ENCODE results near the gene CDH3.

GRCh38 chr16:68665501-68665900, 20.4 kb downstream of the CDH3 start:
- no peak for TF ChIP-seq ZNF274 (IDR thresholded peaks at IDR 0.05; ENCODE audit: borderline replicate concordance, extremely low read depth, low read length)
- TF ChIP-seq CTCF (IDR thresholded peaks at IDR 0.05; ENCODE audit: control extremely low read depth in 1 of 3, insufficient read depth in 1 of 3, low read depth in 1 of 3, low read length in 3 of 3), result no peak
- TF ChIP-seq EP300 (IDR thresholded peaks at IDR 0.05; ENCODE audit: borderline replicate concordance in 1 of 2, low read depth in 2 of 2, low read length in 2 of 2), result no peak
- TF ChIP-seq CHD7 (IDR thresholded peaks at IDR 0.05; ENCODE audit: insufficient replicate concordance, low read length), result no peak
- no peak for TF ChIP-seq RAD21 (IDR thresholded peaks at IDR 0.05 in 1 of 2, conservative IDR thresholded peaks at IDR 0.05 in 1 of 2; ENCODE audit: low read depth in 2 of 2, low read length in 2 of 2)
- no peak for TF ChIP-seq CHD2 (IDR thresholded peaks at IDR 0.05; ENCODE audit: low read length)
- TF ChIP-seq TBP (IDR thresholded peaks at IDR 0.05; ENCODE audit: low read depth, low read length), result no peak
- no peak for TF ChIP-seq EGR1 (IDR thresholded peaks at IDR 0.05; ENCODE audit: borderline replicate concordance, low read depth, low read length)
